ENCODE measurements around the gene HMGB4. TPM values are rescaled to one million over a fixed set of nuclear protein-coding genes. Genes with fewer than 3 reads are reported as not detected.

The HMGB4 gene
- polyA plus RNA-seq, 1 of the 3 experiments (the other 2 are of a cell fraction): not detected

DNA sequence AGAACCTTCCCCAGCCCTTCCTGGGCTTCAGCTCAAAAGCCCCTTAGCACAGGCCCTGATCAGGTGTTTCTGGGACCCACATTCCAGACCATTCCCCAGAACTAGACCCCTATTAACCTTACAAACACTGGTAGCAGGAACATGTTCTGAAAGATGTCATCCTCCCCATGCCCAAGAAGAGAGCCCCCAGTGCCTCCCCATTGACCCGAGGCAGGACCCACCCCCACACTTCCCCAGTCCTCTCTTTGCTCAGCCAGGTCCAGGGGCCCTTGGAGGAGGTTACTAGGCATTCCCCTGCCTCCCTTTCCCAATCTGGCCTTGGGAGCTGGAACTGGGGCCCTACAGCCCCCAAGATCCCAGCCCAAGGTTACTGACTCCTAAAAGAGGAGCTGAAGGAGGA lies 38.9 kb upstream of the HMGB4 start:
- CTCF ChIA-PET: no interaction called here
- POLR2A ChIA-PET: no interaction called here

DNA sequence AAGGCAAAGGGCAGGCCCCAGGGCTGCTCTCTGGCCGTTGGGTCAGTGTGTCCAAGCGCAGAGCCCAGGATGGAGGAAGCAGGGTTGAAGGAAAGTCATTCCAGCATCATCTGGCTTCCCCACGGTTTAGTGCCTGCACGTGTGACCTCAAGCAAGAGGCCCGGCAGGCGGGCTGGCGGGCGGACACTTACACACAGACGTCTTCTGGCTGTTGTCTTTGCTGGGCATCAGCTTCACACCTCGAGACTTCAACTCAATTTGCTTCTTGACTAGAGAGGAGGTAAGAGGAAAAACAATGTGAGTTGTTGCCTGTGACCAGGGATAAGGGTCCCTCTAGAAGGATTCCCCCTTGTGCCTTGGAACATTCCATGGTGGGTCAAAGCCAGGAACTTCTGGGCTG lies 38.4 kb upstream of the HMGB4 start:
- 58% methylated on average over 8 of the region's 10 CpGs for WGBS (ENCODE audit: low lambda C conversion rate)
- TF ChIP-seq, protein P1, sequence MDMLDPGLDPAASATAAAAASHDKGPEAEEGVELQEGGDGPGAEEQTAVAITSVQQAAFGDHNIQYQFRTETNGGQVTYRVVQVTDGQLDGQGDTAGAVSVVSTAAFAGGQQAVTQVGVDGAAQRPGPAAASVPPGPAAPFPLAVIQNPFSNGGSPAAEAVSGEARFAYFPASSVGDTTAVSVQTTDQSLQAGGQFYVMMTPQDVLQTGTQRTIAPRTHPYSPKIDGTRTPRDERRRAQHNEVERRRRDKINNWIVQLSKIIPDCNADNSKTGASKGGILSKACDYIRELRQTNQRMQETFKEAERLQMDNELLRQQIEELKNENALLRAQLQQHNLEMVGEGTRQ (IDR thresholded peaks at IDR 0.05; ENCODE audit: borderline replicate concordance, low read depth, low read length): no peak
- no peak for TF ChIP-seq FOXM1 (IDR thresholded peaks at IDR 0.05; ENCODE audit: low read depth)
- TF ChIP-seq RCOR1 (IDR thresholded peaks at IDR 0.05; ENCODE audit: low read length): no peak
- Histone ChIP-seq H3F3A (replicated peaks; ENCODE audit: insufficient read depth) (no peaks in the 10 kb centered on the region), H3K4me1 (ENCODE audit: control insufficient read depth in 1 of 2, insufficient read depth in 2 of 2, low read depth in 1 of 2, low read length in 1 of 2) (0 out of 4 replicates have a peak, but pooled peaks cover 0 to 14% of the 10 kb centered on the region in 2 experiments), H3K79me2 (ENCODE audit: insufficient read depth) (no peaks in the 10 kb centered on the region), H3K27ac (ENCODE audit: low read depth in 2 of 2, low read length in 1 of 2) (no peak overlapping the region), H3K4me3 (ENCODE audit: low read depth in 2 of 2, low read length in 1 of 2) (no peak overlapping the region), H4K20me1 (ENCODE audit: insufficient read depth) (no peaks in the 10 kb centered on the region), H3K4me2 (no peak overlapping the region), H3K9me2 (no peaks in the 10 kb centered on the region), H3K9me3 (no peaks in the 10 kb centered on the region), H3K27me3 (ENCODE audit: insufficient read depth) (no peaks in the 10 kb centered on the region), H3K36me3 (replicated peaks in 1 of 2; ENCODE audit: control insufficient read depth in 1 of 2, insufficient read depth in 2 of 2, low read length in 1 of 2) (no peaks in the 10 kb centered on the region), H3K9ac (no peak overlapping the region), H2AFZ (ENCODE audit: low read depth) (no peak overlapping the region)
- ChIA-PET CTCF (no interaction called here), POLR2A (no interaction called here)
- DNase-seq: no peak

More for the DNA sequence above, 38.9 kb upstream of the HMGB4 start:
- Histone ChIP-seq H3K4me2 (no peak overlapping the region), H3K27ac (ENCODE audit: low read depth in 2 of 2, low read length in 1 of 2) (no peak overlapping the region), H4K20me1 (ENCODE audit: insufficient read depth) (no peaks in the 10 kb centered on the region), H3K9me2 (no peaks in the 10 kb centered on the region), H3K9ac (no peak overlapping the region), H3K36me3 (replicated peaks in 1 of 2; ENCODE audit: control insufficient read depth in 1 of 2, insufficient read depth in 2 of 2, low read length in 1 of 2) (no peaks in the 10 kb centered on the region), H3K79me2 (ENCODE audit: insufficient read depth) (no peaks in the 10 kb centered on the region), H3K9me3 (no peaks in the 10 kb centered on the region), H3F3A (replicated peaks; ENCODE audit: insufficient read depth) (no peaks in the 10 kb centered on the region), H3K4me3 (ENCODE audit: low read depth in 2 of 2, low read length in 1 of 2) (no peak overlapping the region), H2AFZ (ENCODE audit: low read depth) (no peak overlapping the region), H3K4me1 (ENCODE audit: control insufficient read depth in 1 of 2, insufficient read depth in 2 of 2, low read depth in 1 of 2, low read length in 1 of 2) (0 out of 4 replicates have a peak, but pooled peaks cover 0 to 19% of the 10 kb centered on the region in 2 experiments), H3K27me3 (ENCODE audit: insufficient read depth) (no peaks in the 10 kb centered on the region)
- no peak for DNase-seq
- WGBS (ENCODE audit: low lambda C conversion rate): no CpG with 5 or more reads among the region's 1 CpG
- TF ChIP-seq, protein P2, sequence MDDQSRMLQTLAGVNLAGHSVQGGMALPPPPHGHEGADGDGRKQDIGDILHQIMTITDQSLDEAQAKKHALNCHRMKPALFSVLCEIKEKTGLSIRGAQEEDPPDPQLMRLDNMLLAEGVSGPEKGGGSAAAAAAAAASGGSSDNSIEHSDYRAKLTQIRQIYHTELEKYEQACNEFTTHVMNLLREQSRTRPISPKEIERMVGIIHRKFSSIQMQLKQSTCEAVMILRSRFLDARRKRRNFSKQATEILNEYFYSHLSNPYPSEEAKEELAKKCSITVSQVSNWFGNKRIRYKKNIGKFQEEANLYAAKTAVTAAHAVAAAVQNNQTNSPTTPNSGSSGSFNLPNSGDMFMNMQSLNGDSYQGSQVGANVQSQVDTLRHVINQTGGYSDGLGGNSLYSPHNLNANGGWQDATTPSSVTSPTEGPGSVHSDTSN (IDR thresholded peaks at IDR 0.05): no peak
- TF ChIP-seq YY1 (IDR thresholded peaks at IDR 0.05; ENCODE audit: low read depth) (no peak), TAF1 (IDR thresholded peaks at IDR 0.05; ENCODE audit: borderline replicate concordance, low read depth, low read length) (no peak), JUND (IDR thresholded peaks at IDR 0.05) (no peak)

DNA sequence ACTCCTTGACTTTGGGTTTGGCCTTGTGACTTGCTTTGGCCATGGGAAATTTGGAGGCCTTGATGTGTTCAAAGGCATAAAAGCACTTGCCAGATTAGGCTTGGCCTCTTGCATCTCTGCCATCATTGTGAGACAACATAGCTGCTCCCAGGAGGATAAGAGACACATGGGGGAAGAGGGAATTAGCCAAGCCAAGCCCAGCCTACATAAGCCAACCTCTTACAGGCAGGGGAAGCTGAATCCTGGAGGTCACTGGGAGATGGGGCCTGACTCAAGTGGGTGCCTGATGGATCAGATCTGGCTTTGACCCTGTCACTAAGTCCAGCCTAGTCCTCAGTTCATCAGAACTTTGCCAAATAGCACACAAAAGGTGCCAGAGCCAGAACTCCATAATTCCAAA lies 37.6 kb upstream of the HMGB4 start:
- no peak for DNase-seq
- no peak overlapping the region for H3K4me3 ChIP-seq (ENCODE audit: low read depth in 2 of 2, low read length in 1 of 2)
- H3K4me1 ChIP-seq (ENCODE audit: control insufficient read depth in 1 of 2, insufficient read depth in 2 of 2, low read depth in 1 of 2, low read length in 1 of 2): 0 out of 4 replicates have a peak, but pooled peaks cover 0 to 6% of the 10 kb centered on the region in 2 experiments
- H4K20me1 ChIP-seq (ENCODE audit: insufficient read depth): no peaks in the 10 kb centered on the region
- ChIA-PET POLR2A (no interaction called here), CTCF (interaction anchor here (1.0 to 2.0 kb wide), 2 partner anchors 186 to 337 kb away, joined by 3 to 6 read pairs; no protein-coding TSS in a partner anchor)
- H3K79me2 ChIP-seq (ENCODE audit: insufficient read depth): no peaks in the 10 kb centered on the region
- no peak overlapping the region for H2AFZ ChIP-seq (ENCODE audit: low read depth)
- no peak for TF ChIP-seq FOXJ3 (CRISPR knock-in tag; IDR thresholded peaks at IDR 0.05)
- no peak overlapping the region for H3K9ac ChIP-seq
- H3K9me2 ChIP-seq: no peaks in the 10 kb centered on the region
- H3K36me3 ChIP-seq (replicated peaks in 1 of 2; ENCODE audit: control insufficient read depth in 1 of 2, insufficient read depth in 2 of 2, low read length in 1 of 2): no peaks in the 10 kb centered on the region
- no peaks in the 10 kb centered on the region for H3F3A ChIP-seq (replicated peaks; ENCODE audit: insufficient read depth)
- no peaks in the 10 kb centered on the region for H3K9me3 ChIP-seq
- no peak overlapping the region for H3K27ac ChIP-seq (ENCODE audit: low read depth in 2 of 2, low read length in 1 of 2)
- H3K4me2 ChIP-seq: no peak overlapping the region
- H3K27me3 ChIP-seq (ENCODE audit: insufficient read depth): no peaks in the 10 kb centered on the region

All from SK-N-SH (cell line).